Upper lobe of right lung (tissue), 1 donor: Measurements from ENCODE around the gene VWA8. TPM values are rescaled to one million over a fixed set of nuclear protein-coding genes. Genes with fewer than 3 reads are reported as not detected.

Source experiments
- ATAC-seq: fragments of 200-7000 bp; cut with Tn5 transposase; one replicate; pipeline ENCODE4 v1.9.1; 2020; ENCODE audit warnings: mild to moderate bottlenecking, moderate library complexity
- DNase-seq: peaks from one replicate; pipeline ENCODE4 v3.0.0-alpha.2; 2020
- H3K27ac ChIP-seq: fragments of 200-600 bp; one replicate; pipeline ENCODE4 v1.8.0; 2022
- H3K27me3 ChIP-seq: fragments of 200-600 bp; one replicate; pipeline ENCODE4 v1.8.0; 2022; ENCODE audit warnings: mild to moderate bottlenecking
- H3K36me3 ChIP-seq: fragments of 200-600 bp; one replicate; pipeline ENCODE4 v1.8.0; 2022
- H3K4me1 ChIP-seq: fragments of 200-600 bp; one replicate; pipeline ENCODE4 v1.8.0; 2022
- H3K4me3 ChIP-seq: fragments of 200-600 bp; one replicate; pipeline ENCODE4 v1.8.0; 2022; ENCODE audit warnings: mild to moderate bottlenecking
- H3K9me3 ChIP-seq: fragments of 200-600 bp; one replicate; pipeline ENCODE4 v1.8.0; 2022
- CTCF ChIP-seq: fragments of 200-600 bp; IDR thresholded peaks from one replicate; pipeline ENCODE4 v1.8.0; 2022; ENCODE audit warnings: antibody characterized with exemption
- intact Hi-C: fragments of 100-400 bp; cut with DNase I; formaldehyde crosslinking; loops from one replicate; pipeline ENCODE4 v1.11.0; 2022
- total RNA-seq: library from RNA; stranded (reverse); fragmentation: NEBNext Ultra II Directional; extraction: Animal tissue kit (Norgen Biotek cat#: 25700); gene quantifications from one replicate; pipeline ENCODE4 v1.2.1, GENCODE V29; 2021
- donor health status: DM: no; HTN: yes; CAD: no; lungs with severe emphysema.

VWA8 gene
- total RNA-seq, 1 donor from 2014 or later: 20.6 TPM

GRCh38 chr13:41597348-41598041, 363.4 kb downstream of the VWA8 start:
- no peaks in the 10 kb centered on the region for H3K9me3 ChIP-seq
- DNase-seq (no peak), ATAC-seq (no peak)
- no peaks in the 10 kb centered on the region for H3K36me3 ChIP-seq
- intact Hi-C loops: no loop called here
- no peak overlapping the region for H3K4me3 ChIP-seq
- H3K4me1 ChIP-seq: peaks cover 6% of the 10 kb centered on the region
- TF ChIP-seq CTCF: no peak
- H3K27ac ChIP-seq: no peak overlapping the region
- no peaks in the 10 kb centered on the region for H3K27me3 ChIP-seq

GRCh38 chr13:41596190-41596589, 364.7 kb downstream of the VWA8 start:
- ATAC-seq: no peak
- no peak for TF ChIP-seq CTCF
- Histone ChIP-seq H3K27ac (no peak overlapping the region), H3K9me3 (no peaks in the 10 kb centered on the region), H3K36me3 (no peaks in the 10 kb centered on the region), H3K27me3 (no peaks in the 10 kb centered on the region), H3K4me3 (no peak overlapping the region), H3K4me1 (peaks cover 6% of the 10 kb centered on the region)
- no peak for DNase-seq
- intact Hi-C loops: no loop called here

- Histone ChIP-seq H3K27ac (no peak overlapping the region), H3K36me3 (peaks cover 2% of the 10 kb centered on the region), H3K9me3 (no peaks in the 10 kb centered on the region), H3K27me3 (no peaks in the 10 kb centered on the region), H3K4me3 (no peak overlapping the region), H3K4me1 (peaks cover 6% of the 10 kb centered on the region)
- TF ChIP-seq CTCF: no peak
- intact Hi-C loops: no loop called here
- ATAC-seq (peak; percentile 28), DNase-seq (no peak)
Observed at GRCh38 chr13:41595298-41595697, 365.6 kb downstream of the VWA8 start.

GRCh38 chr13:41590643-41591042, 370.3 kb downstream of the VWA8 start:
- ATAC-seq: no peak
- H3K9me3 ChIP-seq: no peaks in the 10 kb centered on the region

GRCh38 chr13:41590122-41590521, 370.8 kb downstream of the VWA8 start:
- no peaks in the 10 kb centered on the region for H3K27me3 ChIP-seq
- intact Hi-C loops: no loop called here
- no peak for DNase-seq
- TF ChIP-seq CTCF: no peak
- no peak for ATAC-seq
- H3K9me3 ChIP-seq: no peaks in the 10 kb centered on the region
- no peaks in the 10 kb centered on the region for H3K4me1 ChIP-seq
- no peak overlapping the region for H3K4me3 ChIP-seq
- H3K36me3 ChIP-seq: peaks cover 20% of the 10 kb centered on the region
- no peak overlapping the region for H3K27ac ChIP-seq

More at GRCh38 chr13:41590643-41591042, 370.3 kb downstream of the VWA8 start:
- TF ChIP-seq CTCF: no peak
- intact Hi-C loops: no loop called here
- Histone ChIP-seq H3K4me3 (no peak overlapping the region), H3K27ac (no peak overlapping the region), H3K27me3 (no peaks in the 10 kb centered on the region), H3K4me1 (no peaks in the 10 kb centered on the region), H3K36me3 (peaks cover 20% of the 10 kb centered on the region)
- no peak for DNase-seq

GRCh38 chr13:41589434-41589833, 371.5 kb downstream of the VWA8 start:
- TF ChIP-seq CTCF: no peak
- Histone ChIP-seq H3K36me3 (peaks cover 20% of the 10 kb centered on the region), H3K9me3 (no peaks in the 10 kb centered on the region), H3K4me3 (no peak overlapping the region), H3K27me3 (no peaks in the 10 kb centered on the region), H3K4me1 (no peaks in the 10 kb centered on the region), H3K27ac (no peak overlapping the region)
- ATAC-seq: no peak
- intact Hi-C loops: no loop called here
- DNase-seq: no peak
